GM19023 (cell line): ENCODE measurements around the gene ITM2B.

ENCODE experiments used
- ATAC-seq: cut with Tn5 transposase; IDR thresholded peaks from one replicate; pipeline ENCODE4 v1.9.1; 2021; ENCODE audit warnings: mild to moderate bottlenecking, moderate library complexity; ENCODE audit not compliant: unreplicated experiment

Gene ITM2B

DNA sequence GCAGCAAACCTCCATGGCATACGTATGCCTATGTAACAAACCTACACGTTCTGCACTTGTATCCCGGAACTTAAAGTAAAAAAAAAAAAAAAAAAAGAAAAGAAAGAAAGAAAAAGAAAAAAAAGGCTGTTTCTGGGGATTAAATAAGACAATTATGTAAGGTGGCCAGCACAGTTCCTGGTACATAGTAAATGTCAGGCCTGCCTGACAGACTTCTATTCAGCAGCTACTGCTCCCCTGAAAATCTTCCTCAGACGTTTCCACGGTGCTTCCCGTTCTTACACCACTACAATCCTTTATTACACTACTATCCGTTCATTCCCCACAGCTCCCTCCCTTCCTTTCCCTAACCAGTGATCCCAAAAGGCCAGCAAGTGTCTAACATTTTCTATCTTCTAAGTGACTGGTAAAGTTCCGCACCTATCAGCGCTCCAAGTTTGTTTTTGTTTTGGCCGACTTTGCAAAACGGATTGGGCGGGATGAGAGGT, 69.9 kb downstream of the ITM2B start:
- no peak for ATAC-seq

DNA sequence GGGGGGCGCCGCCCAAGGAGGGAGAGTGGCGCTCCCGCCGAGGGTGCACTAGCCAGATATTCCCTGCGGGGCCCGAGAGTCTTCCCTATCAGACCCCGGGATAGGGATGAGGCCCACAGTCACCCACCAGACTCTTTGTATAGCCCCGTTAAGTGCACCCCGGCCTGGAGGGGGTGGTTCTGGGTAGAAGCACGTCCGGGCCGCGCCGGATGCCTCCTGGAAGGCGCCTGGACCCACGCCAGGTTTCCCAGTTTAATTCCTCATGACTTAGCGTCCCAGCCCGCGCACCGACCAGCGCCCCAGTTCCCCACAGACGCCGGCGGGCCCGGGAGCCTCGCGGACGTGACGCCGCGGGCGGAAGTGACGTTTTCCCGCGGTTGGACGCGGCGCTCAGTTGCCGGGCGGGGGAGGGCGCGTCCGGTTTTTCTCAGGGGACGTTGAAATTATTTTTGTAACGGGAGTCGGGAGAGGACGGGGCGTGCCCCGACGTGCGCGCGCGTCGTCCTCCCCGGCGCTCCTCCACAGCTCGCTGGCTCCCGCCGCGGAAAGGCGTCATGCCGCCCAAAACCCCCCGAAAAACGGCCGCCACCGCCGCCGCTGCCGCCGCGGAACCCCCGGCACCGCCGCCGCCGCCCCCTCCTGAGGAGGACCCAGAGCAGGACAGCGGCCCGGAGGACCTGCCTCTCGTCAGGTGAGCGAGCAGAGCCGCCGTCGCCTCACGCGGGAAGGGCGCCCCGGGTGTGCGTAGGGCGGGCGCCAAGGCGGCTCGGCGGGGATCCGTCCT, 70.5 kb downstream of the ITM2B start, which contains the start of gene RB1:
RB1 (plus strand) TSS at position 393 of the 784 bp plus-strand sequence; CDS start at position 555, 162 bp downstream.
- peak; percentile 82 for ATAC-seq

DNA sequence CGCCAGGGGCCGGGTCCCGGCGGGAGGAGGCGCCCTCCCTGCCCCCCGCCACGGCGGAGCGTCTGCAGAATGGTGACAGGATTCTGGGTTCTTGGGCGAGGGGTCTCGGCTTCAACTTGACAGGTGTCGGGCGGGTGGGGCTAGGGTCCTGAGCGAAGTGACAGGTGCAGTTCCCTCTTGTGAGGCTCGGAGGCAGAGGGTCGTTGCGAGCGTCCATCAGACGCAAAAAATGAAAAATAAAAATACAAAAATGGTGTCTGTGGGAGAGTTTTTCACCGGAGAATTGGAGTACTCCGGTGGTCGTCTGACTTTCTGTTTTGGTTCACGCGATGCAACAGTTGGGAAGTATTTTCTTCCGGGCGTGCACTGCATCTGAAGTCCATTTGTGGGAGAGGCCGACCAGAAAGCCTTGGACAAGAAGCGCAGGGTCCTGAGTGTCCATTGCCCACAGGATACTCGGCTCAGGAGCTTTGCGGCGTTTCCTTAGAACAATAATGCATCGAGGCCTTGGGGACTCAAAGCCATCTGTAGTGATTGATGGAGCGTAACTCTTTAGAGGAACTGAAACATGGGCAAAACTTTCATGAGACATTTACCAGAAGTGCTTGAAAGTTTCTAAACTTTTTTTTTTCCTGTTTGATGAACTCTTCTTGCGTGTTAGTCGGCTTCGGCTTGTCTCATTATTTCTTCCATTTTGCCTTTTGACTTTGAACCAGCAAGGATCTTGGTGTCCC, 71.3 kb downstream of the ITM2B start:
- ATAC-seq = peak; percentile 67

DNA sequence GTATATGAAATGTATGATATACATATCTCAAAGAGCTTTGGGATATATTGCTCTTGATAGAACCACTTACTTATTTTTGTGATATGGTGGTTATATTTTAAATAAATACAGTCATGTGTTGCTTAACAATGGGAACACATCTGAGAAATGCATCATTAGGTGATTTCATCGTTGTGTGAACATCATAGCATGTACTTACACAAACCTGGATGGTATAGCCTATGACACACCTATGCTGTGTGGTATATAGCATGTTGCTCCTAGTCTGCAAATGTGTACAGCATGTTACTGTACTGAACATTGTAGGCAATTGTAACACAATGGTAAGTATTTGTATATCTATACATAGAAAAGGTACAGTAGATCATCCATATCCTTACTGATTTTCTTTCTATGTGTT, 78.2 kb downstream of the ITM2B start:
- ATAC-seq = no peak

DNA sequence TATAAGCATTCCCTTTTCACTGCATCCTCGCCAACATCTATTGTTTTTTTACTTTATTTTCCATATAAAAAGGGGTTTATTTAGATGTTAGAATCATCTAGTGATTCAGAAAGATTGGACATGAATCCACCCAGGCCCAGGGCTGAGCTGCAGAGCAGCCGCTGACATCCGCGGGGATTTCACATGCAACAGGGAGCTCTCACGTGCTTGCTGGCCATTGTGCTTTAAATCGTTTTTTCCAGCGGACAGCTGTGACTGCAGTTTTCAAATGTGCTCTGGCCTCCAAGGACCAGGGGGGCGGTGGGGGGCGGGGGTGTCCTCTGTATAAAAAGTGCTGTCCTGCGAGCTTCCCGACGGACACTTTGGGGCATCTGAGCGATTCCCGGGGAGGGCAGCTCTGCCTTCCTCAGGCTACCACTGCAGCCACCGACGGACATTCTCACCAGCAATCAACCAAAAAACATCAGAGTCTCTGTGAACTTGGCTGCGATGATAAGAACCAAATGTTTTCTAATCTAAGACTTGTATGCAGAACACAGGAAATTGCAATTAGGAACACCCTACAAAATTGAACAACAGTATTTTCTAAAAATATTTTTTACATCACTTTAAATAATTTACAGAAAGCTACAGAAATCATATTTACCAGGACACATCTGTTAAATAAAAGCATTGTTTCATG, 83.1 kb downstream of the ITM2B start:
- no peak for ATAC-seq

DNA sequence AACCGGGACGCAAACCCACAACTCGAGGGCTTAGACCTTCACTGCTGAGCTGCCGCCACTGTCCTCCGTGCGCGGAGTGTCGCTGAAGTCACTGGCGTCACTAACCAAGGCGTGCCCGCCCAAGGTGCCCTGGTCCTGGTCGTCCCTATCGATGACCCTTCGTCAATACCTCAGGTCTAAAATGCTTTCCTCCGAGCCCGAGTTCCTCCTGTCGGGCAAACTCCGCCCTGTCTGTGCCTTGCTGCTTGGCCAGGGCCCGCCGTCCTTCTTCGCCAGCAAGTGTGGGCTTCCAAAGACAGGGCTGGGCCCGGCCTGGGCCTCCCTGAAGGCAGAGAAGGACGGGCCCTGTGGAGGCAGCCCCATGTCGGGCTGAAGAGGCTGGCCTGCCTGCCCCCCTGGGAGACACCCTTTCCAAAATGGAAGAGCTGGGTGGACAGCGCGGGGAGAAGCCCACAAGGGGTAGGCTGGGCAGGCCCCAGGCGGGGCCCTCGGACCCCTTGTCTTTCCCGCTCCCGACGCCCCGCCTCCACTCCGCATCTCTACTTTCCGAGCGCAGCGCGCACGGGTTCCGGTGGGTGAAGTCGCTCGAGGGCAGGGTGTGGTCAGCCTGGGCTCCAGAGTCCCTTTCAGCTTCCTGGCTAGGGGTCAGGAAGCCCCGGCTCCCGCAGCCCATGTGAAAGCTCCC, 84.0 kb downstream of the ITM2B start:
- no peak for ATAC-seq

DNA sequence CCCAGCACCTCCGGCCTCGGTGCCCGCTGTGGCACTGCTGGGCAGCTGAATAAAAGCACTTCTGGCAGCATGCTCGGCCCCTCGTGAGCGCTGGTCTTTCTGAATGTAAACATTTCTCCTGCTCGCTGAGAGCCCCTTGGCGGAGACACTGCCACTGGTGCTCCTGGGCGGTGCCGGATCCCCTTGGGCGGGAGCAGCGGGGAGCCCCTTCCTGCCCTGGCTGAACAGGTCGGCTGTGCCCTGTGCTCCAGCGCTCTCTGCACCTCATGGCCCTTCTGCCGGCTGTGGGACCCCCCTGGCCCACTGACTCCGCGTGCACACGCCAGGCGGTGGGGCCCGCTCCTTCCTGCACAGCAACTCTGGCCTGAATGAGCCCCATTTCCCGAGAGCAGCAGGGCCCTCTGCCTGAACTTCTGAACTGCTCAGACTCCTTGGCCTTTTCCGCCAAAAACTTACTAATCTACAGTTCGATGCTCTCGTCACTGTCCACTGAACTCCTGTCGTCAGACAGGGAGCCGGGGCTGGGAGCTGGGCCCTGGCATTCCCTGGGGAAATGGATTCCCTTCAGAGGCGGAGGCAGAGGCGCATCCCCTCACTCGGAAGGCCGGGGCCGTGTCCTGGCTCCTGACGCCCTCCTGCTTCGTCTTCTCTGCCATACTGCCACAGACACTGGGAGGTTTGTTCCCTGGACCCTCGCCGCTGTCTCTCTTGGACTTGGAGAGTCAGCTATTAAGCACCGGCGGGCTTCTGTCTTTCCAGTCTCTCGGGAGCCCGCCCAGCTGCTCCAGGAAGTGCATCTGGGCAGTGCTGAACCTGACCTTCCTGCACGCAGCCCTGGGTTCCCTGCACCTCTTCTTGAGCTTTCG, 84.7 kb downstream of the ITM2B start:
- ATAC-seq = no peak

DNA sequence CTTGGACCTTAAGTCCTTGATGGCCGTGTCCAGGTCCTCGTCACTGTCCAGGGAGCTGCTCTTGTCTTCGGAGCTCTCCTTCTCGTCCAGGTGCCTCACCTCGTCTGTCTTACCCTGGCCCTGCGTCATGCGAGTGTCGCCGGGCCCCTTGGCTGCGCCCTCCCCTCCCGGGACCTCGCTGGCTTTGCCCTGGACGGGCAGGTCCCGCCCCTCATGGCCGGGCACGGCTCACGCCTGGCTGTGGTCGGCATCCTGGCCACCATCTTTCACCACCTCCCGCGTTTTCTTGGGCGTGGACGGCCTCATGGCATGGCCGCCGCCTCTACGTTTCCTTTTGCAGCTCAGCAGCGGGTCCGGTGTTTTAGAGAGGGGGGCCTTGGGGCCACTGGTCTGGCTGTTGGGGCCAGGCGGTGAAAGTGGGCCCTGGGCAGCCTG, 85.4 kb downstream of the ITM2B start:
- ATAC-seq = no peak

DNA sequence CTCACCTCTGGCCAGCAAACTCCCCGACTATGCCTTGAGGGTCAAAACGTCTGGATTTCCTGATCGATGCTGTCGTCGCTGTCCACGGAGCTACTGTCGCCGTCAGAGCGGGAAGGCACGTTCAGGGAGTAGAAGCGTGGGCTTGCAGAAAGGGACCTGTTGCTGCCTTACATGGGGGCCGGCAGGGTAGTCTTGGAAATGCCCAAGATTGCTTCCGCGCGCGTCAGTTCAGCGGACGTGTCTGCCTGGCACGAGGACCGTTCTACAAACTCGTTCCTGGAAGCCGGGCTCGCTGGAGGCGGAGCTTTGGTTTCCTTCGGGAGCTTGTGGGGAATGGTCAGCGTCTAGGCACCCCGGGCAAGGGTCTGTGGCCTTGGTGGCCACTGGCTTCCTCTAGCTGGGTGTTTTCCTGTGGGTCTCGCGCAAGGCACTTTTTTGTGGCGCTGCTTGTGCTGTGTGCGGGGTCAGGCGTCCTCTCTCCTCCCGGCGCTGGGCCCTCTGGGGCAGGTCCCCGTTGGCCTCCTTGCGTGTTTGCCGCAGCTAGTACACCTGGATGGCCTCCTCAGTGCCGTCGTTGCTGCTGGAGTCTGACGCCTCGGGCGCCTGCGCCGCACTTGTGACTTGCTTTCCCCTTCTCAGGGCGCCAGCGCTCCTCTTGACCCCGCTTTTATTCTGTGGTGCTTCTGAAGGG, 86.0 kb downstream of the ITM2B start:
- ATAC-seq = no peak
